HS-5 (cell line): ENCODE results near the gene UBE2G1.
"Not testable (repeated sequence)": the region's sequence is repeated elsewhere in the genome, so short reads cannot be mapped to it uniquely, and the experiment has no call there.

Experiments
- DNase-seq: peaks from one replicate; pipeline ENCODE4 v3.0.0-alpha.2; 2012; ENCODE audit warnings: low read depth

Gene UBE2G1

DNA sequence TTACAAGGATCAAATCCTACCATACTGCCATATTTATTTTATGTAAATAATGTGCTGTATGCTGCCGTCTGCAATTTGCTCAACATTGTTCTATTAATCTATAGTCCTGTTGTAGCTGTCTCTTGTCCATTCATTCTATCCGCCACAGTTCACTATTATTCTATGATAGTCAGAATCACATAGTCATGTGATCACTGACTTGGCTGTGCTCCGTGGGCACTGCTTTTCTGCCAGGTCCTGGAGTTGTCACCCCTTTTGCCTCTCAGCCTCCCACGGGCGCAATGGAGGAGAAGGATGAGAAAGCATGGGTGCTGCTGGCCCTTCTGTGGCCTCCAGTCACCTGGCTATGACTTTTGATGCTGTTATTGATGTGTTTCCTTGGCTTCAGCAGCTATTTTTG lies 65.4 kb downstream of the UBE2G1 start:
- no peak for DNase-seq

DNA sequence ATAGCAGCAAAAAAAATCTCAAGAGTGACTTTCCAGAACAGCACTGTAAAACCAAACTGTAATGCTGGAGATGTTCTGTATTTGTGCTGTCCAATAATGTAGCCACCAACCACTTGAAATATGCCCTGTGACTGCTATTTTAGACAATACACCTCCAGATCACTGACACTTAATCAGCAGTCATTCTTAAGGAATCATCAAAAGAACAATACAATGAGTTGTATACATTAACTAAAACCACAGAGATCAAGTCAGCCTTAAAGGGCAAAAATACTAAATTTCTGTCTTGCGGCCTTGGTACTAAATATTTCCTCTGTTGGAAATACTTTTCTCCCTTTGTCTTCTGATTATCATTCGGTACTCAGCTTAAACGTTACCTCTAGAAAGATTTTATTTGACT lies 69.1 kb downstream of the UBE2G1 start:
- DNase-seq: no peak

DNA sequence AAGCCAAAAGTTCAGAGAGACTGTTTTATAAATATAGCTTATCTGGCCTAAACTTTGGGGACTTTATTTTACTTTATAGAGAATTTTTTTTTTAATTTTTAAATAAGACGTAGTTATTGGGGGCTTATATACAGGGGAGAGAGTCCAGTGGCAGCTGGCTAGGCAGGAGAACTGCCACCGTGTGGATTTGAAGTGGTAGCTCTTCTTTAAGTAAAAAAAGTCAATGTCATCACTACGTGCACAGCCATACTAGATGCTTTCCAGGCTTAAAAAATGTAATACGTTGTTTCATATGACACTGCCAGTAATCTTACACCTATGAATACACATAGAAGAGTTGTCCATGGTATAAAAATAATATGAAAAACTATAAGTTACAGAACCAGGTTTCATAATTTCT lies 70.8 kb downstream of the UBE2G1 start:
- no peak for DNase-seq

DNA sequence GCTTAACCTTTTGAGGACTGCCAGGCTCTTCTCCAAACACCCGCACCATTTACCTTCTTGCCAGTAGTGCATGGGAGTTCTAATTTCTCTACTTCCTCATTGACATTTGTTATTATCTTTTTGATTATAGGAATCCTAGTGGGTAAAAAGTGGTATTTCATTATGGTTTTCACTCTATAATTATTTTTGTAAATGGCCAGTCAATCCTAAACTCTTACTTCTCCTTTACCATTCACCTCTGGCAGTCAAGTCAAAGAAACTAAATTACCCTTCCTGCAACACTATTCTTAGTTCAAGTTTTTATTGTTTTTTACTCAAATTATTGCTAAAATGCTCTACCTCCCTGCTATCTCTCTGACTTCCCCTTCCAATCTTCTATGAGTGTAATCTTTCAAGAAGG lies 72.9 kb downstream of the UBE2G1 start:
- no peak for DNase-seq

DNA sequence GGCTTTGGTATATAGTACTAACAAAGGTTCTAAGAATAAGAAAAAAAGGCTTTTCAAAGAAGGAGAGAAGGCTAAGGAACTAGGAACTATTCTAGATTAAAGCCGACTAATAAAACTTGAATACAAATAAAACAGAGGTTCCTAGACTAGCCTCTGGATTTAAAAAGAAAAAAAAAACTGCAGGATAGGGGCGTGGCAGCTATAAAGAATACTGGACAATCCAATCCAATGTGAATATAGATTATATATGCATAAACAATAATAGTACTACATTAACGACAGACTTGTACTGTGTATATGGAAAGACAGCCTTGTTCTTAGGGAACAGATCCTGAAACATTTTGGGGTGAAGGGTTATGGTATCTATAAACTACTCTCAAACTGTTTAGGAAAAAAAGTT lies 78.8 kb downstream of the UBE2G1 start:
- DNase-seq: no peak

DNA sequence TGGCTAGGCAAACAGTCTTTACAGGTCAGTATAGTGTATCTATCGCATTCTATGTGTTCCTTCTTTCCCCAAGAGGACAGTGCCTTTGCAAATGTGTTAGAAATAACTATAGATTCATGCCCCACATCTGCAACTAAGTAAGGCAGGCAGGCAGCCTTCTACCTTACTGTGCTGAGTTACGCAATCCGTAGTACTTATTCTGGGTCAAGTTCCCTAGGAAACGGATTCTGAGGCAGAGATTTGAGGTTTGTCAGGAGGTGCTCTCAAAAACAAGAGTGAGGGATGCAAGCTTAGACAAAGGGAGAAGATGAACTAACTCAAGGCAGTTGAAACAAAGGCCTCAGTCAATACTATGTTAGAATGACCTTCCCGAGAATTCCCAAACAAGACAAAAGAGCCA lies 90.0 kb downstream of the UBE2G1 start:
- DNase-seq: no peak

DNA sequence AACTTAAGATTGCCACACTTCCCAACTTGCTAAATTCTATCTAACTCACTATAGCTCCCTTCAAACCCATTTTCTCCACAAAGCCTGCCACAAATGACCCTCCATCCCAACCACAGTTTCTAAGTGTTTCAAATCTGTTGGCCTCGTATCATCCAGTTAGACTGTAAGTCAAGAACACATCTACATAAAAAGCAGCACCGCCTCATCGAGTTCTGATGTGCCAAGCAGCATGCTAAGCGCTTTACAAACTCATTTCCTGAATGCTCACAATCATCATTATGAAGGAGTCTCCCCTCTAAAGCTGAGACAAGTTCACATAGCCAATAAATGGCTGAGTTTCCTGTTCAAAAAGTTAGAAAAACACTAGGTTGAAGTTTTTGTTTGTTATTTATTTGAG lies 93.5 kb downstream of the UBE2G1 start:
- DNase-seq: no peak

DNA sequence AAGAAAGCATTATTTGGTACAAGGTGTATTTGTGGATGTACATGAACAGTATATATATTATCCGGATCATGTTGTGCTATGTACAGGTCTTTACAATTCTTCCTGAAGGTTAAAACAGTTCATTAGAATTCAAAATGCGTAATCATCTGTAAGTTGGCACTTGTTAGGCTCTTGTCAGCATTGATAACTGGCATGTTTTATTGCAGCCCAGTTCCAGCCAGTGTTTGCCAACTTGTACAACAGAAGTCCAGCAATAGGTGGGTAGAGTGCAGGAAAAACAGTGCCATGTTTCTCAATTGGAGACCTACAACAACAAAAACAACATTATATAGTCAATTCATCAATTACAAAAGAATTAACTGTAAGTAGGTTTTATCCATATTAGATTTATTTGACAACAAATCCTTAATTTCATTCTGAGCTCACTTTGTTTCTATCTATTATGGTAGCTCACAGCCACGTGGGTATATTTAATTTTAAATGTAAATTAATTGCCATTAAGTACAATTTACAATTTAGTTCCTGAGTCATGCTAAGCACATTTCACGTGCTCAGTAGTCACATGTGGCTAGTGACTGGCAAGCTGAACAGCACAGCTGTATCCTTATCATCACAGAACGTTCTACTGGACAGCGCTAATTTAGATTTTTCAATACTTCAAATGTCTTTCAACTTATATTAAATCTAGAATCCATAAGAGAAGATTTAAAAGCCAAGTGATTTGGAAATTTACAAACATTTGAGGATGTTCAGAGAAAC lies 94.1 kb downstream of the UBE2G1 start:
- no peak for DNase-seq

DNA sequence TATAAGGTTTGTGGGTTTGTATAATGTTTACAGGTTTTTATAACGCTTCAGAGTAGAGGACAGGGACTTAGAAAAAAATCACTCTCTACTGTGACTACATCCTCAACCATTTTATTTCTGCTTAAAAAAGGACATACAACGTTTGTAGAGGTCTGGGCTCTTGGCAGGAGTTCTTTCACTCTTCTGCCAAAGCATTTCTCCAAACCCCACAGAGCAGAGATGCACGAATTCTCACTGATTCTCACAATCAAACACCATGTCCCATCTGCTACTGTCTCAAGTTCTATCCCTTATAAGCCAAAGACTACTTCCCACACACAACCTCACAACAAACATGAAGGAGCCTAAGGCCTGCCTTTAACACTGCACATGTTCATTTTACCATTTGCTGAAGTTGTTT lies 95.7 kb downstream of the UBE2G1 start:
- DNase-seq: no peak

DNA sequence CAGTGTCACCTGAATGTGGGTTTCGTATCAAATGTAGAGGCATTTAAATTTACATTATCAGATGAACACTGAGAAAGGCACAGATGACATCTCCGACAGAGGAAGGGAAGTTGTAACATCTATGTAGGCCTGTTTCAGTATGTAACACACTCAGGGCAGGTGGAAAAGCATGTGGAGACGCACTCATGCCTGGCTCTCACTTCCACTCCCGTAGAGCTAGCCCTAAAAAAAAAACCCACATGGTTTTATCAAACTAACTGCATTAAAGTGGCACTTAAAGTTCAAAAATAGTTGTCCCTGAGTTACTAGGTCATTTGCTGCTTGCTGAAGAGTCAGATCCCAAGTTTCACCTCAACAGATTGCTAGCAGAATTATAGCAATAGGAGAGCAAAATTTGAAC lies 96.6 kb downstream of the UBE2G1 start:
- DNase-seq: no peak

DNA sequence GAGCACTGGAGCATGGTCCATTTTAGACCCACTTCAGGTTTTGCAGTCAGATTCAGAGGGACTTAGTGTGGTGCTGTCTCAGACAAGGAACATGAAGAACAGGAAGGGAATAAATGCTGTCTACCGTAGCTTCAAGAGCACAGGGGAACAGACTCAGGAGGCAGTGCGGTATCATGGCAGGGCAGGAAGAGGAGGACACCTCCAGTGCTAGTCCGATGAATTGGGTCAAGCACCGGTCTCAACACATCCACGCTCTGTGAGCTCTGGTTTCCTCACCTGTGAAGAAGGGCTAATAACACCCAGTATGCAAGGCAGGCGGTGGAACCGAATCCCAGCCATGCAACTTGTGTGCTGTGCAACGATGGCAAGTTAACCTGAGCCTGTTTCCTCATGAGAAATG lies 99.1 kb downstream of the UBE2G1 start:
- no peak for DNase-seq

DNA sequence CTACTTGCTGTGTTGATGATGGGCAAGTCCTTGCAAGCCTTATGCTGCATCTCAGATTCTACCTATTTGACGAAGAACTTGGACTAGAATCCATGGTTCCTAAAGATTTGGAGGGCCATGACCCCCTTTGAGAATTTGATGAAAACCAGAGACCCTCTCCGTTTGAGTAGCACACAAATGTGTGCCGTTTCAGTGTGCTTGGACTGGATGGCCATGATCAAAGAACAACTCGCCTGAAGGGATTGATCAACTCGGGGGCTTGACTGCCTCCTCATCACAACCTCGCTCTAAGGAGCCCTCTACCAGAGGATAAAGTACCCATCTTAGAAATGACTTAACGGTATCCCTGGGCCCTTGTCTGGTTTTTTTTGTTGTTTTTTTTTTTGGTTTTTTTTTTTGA lies 99.9 kb downstream of the UBE2G1 start:
- DNase-seq: no peak

DNA sequence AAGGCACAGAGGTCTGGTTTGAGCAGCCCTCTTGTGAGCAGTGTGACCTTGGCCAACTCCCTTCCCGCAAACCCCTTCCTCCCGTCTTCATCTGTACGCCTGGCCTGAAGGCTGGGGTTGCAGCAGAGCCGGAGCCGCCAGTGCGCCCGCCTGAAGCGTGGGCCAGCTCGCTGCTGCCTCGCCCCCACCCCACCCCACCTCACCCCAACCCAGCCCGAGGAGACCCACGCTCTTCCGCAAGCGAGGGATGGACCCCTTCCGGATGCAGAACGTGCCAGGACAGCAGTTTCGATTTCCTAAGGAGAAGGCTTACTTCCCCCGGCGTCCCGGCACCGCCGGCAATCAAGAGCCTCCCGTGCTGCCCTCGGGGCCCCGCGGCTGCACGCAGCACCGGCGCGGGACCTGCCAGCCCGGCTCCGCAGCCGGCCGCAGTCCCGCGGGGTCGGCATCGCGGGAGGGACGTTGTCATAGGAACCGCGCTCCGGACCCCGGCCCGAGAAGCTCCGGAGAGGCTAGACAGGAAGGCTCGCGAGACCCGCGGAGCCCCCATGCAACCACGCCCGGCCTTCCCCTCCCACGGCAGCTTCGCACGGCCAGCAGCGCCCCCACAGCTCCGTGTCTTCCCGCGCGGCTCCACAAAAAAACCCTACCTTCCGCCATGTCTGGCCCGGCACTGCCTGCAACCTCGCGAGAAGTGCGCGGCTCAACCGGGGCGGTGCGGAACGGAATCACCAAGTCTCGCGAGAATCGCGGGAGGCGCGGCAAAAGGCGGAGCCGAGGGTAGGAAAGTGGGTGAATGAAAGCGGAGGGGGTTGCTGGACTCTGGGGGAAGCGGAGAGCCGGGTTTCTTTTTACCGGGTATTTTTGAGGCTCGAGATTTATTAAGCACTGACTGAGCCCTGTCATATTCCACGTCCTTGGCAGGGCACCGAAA lies 102.9 kb downstream of the UBE2G1 start, which contains the start of gene ANKFY1:
Gene ANKFY1, minus strand, starts transcription at position 698 of the 934 bp plus-strand sequence. Its CDS starts 38 bp downstream, at position 660.
- peak; percentile 74 for DNase-seq

DNA sequence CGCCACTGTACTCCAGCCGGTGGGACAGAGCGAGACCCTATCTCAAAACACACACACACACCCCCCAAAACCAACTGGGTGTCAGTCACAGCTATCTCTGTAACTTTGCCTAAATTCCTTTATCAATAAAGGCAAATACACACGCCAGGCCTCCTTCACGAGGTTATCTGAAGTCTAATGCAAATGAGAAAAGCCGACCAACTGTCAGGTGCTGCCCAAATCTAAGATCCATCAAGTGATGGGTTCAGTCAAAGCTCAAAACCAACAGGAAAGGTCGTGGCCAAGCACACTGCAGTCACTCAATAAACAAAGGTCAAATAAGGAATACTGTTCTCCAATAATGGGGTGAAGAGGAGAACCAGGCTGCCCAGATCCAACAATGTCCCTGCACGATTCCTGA lies 103.8 kb downstream of the UBE2G1 start:
- DNase-seq: no peak

DNA sequence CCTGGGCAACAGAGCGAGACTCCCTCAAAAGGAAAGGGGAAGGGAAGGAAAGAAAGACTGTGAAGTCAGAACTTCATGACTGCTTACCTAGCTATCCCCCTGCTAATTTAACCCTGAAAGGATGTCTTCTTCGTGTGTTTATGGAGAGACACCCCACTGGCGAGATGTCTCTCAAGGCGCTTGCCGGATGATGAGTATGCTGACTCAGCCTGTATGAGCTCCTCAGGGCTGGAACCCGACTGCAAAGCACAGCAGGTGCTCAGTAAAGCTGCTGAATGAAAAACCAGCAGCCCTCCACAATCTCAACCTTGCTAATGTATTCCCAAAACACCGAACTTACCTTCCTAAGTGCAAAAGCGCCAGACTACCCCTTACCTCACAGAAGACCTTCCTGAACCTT lies 105.0 kb downstream of the UBE2G1 start:
- no peak for DNase-seq

DNA sequence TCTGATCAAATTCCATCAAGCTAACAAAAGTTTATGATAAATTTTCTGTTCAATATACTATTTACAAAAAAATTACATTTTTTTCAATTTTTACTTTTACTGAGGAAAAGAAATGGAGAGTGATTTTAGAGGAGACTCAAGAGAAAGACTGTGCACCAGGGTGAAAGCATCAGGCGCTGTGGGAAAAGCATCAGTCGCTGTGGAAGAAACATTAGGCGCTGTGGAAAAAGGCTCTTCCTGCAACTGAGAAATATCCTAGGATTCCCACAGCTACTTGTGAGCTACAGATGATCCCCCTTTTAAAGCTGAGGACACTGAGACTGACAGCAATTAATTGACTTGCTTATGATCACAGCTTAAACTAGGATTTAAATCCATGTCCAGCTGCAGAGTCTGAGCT lies 107.6 kb downstream of the UBE2G1 start:
- DNase-seq: no peak

DNA sequence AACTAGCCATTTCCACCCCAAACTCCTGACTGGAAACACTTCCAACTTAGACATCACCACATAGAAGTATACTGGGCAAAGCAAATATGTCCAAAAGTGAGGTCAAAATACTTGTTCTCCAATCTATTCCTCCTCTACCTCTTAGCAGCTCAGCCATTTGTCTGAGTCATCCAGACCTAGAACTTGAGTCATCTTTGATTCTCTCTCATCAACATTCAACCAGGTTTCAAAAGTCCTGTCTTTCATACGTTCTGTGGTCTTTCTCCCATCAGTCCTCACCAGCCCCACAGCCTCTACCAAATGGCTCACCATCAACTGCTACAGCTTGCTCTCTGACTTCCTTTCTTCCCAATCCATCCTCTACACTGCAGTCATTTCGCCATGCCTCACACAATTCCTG lies 109.5 kb downstream of the UBE2G1 start:
- no peak for DNase-seq

DNA sequence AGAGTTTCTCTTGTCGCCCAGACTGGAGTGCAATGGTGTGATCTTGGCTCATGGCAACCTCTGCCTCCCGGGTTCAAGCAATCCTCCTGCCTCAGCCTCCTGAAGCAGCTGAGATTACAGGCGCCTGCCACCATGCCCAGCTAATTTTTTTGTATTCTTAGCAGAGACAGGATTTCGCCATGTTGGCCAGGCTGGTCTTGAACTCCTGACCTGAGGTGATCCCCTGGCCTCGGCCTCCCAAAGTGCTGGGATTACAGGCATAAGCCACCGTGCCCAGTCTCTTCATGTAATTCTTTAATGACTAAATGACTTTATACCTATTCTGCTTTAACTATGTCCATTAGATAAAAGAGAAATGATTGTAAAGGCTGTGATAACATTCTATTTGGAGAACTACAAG lies 111.2 kb downstream of the UBE2G1 start:
- DNase-seq: not testable (repeated sequence)

DNA sequence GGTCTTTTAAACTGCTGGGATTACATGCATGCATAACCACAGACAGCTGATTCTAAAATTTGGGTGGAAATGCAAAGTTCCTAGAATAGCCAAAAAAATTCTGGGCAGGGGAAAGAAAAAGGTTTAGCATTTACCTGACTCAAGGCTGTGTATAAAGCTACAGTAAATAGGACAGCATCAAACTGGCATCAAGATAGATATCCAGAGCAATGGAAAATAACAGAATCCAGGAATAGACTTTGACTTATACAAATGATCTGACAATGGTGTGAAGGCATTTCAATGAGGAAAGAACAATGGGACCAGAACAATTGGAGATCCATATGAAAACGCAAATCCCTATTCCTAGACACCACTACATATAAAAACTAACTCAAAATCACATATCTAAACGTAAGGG lies 115.6 kb downstream of the UBE2G1 start:
- DNase-seq: no peak

DNA sequence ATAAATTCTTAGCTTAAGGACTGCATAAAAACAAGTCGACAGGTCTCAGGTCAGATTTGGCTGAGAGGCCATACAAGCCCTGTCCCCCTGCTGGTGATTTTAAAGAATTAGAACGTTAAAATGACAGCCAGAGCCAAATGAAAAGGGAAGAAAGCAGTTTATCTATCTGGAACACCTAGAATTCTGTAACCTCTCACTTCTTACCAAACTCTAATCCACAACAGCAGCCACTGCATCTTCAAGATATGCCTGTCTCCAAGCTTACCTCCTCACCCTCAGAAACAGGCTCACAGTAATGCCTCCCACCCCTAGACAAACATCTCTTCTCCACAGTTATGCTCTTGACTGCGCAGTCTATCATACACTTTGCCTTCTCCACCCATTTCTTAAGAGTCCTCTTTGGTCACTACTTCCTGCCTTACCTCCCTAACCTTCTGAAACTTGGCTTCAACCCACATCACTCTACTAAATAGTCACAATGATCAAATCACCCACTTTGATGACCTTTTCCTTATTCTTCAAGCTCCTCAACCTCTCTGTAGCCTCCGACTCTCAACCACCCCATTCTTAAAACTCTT lies 116.9 kb downstream of the UBE2G1 start:
- no peak for DNase-seq

DNA sequence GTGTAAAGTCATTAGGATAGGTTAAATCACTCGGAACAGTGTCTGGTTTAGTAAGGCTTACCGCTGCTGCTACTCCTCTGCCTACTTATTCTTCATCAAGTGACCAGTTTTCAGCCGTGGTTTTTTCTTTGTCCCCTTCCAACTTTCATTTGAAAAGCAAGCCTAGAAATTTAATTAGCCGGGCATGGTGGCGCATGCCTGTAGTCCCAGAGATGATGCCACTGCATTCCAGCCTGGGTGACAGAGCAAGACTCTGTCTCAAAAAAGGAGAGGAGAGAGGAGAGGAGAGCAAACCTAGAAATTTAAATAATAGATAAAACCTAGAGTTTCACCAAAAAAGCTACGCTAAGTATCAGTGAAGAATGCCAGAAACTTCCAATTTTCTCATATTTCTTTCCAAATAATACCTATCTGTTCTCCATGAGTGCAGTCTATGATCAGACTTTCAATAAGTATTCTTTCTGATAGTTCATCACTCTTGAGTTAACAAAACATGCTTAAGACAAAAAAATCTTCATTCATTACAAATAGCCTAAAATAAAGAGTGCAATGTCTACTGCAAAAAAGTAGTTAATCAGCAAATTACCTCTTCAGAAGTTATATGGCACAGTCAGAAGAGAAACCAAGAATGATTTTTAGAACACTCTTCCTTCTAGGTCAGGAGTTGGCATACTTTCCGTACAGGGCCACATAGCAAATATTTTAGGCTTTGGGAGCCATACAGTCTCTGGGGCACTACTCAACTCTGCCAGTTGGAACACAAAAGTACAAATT lies 117.8 kb downstream of the UBE2G1 start:
- DNase-seq: no peak

DNA sequence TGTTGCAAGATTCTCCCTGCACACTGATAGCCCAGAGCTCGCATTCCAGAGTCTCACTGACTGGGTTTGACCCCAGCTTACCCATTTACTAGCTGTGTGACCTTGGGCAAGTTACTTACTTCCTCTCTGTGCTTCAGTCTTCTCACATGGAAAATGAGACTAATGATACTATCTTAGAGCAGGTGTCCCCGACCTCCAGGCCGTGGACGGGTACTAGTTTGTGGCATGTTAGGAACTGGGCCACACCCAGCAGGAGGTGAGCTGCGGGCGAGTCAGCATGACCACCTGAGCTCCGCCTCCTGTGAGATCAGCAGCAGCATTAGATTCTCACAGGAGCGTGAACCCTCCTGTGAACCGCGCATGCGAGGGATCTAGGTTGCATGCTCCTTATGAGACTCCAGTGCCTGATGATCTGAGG lies 118.5 kb downstream of the UBE2G1 start:
- no peak for DNase-seq
